HG03439 (cell line): ENCODE data around the gene METTL9.
"Not testable (repeated sequence)": the region's sequence is repeated elsewhere in the genome, so short reads cannot be mapped to it uniquely, and the experiment has no call there.

Experiments used
- ATAC-seq: cut with Tn5 transposase; IDR thresholded peaks from one replicate; pipeline ENCODE4 v1.9.1; 2021; ENCODE audit warnings: mild to moderate bottlenecking, moderate library complexity; ENCODE audit not compliant: unreplicated experiment

Gene METTL9

DNA sequence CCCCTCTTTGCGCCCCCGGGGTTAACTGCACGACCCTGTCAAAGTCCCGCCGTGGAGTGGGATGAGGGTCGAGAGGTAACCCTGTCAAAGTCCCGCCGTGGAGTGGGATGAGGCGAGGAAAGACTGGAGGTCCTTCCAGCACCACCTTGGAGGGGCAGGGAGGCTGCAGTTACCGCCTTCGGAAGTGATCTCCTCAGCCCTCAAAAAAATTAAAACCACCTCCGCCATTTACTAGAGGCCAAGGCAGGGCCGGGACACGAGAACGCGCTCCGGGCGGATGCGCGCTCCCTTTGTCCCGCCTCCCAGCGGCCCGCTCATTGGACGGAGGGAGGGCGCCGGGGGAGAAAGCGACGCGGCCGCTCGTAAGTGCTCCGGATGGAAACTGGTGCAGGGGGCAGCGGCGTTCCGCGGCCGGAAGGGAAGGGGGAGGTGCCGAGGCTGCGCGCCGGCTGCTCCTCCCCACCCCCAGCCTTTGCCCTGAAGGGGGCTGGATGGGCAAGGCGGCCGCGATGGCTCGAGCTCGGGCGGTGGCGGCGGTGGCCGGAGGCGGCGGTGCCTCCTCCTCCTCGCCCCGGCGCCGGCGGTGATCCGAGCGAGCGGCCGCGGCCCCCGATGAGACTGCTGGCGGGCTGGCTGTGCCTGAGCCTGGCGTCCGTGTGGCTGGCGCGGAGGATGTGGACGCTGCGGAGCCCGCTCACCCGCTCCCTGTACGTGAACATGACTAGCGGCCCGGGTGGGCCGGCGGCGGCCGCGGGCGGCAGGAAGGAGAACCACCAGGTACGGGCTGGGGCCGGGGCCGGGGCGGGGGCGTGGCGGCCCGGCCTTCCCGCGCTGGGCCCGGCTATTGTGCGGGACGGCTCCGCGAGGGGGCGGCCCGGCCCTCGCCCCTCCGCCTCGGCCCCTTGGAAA lies at the start of gene METTL9:
Gene METTL9, plus strand, starts transcription at position 456 of the 909 bp plus-strand sequence. Its CDS starts 157 bp downstream, at position 613.
- peak; percentile 90 for ATAC-seq

- ATAC-seq, result not testable (repeated sequence)
Measured at GRCh38 chr16:21549975-21550374, 49.4 kb upstream of the METTL9 start.

GRCh38 chr16:21550435-21550834 lies 48.9 kb upstream of the METTL9 start:
- not testable (repeated sequence) for ATAC-seq

DNA sequence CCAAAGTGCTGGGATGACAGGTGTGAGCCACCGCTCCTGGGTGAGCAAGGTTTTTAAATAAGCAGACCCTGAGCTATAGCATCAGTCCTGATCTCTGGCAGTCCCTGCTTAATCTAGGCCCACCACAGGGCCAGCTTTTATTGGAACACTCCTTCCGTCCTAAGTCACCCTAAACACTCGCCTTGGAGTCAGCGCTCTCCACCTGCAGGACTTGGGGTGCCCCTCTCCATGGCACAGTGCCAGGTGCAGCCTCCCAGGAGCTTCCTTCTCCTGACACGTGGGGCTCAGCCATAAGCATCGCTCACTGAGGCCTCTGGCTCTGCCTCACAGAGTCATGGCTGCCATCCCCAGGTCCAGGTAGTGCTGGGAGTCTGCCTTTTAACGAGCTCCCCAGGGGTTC lies 48.3 kb upstream of the METTL9 start:
- ATAC-seq, result not testable (repeated sequence)

DNA sequence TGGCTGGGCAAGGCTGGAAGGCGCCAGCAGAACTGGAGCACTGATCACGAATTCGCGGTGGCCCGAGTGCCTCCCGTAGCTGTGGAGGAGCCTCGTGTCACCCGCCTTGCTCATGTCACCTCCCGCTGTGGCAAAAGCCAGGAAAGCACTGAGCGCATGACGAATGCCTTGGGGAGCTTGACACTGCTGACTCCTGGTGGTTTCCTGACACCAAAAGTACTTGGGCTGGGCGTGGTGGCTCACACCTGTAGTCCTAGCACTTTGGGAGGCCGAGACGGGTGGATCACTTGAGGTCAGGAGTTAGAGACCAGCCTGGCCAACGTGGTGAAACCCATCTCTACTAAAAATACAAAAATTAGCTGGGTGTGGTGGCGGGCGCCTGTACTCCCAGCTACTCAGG lies 47.8 kb upstream of the METTL9 start:
- ATAC-seq, result not testable (repeated sequence)

DNA sequence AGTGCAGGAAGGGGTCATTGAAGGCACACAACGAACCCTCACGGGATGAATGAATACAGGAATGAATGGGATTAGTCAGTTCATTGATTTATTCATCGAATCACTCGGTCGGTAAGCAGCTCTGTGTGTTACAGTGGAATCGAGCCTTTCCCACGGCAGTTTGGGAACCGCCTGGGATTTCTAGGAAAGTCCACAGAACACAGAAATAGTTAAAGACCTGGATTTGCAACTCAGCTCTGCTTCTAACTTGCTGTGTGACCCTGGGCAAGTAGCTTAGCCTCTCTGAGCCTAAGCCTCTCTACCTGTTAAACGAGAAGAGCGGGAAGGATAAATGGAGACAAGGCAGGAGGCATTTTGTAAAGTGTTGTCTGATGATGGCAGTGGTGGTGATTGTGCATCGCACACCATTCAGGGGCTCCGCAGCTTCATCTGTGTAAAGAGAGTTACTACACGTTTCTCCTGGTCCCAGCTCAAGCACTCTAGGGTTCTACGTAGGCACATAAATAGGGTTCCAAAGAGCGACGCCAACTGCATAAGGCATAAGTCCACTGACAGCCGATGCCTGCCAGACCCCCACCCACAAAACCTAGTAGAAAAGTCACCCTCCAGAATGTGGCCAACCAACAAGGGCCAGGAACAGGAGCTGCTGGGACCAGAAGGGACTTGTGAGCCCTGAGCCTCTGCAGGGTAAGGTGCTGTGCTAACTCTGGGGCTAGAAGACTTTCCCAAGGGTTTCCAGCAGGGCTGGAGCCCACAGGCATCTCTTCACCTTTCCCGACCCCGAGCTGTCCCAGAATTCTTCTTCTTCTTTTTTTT lies 45.7 kb upstream of the METTL9 start:
- not testable (repeated sequence) for ATAC-seq

GRCh38 chr16:21554795-21555585 lies 44.4 kb upstream of the METTL9 start:
- peak; percentile 92 for ATAC-seq

- ATAC-seq, result not testable (repeated sequence)
Measured at GRCh38 chr16:21555621-21556020, 43.8 kb upstream of the METTL9 start.

- ATAC-seq, result not testable (repeated sequence)
Measured at GRCh38 chr16:21556026-21556595, 43.3 kb upstream of the METTL9 start.

DNA sequence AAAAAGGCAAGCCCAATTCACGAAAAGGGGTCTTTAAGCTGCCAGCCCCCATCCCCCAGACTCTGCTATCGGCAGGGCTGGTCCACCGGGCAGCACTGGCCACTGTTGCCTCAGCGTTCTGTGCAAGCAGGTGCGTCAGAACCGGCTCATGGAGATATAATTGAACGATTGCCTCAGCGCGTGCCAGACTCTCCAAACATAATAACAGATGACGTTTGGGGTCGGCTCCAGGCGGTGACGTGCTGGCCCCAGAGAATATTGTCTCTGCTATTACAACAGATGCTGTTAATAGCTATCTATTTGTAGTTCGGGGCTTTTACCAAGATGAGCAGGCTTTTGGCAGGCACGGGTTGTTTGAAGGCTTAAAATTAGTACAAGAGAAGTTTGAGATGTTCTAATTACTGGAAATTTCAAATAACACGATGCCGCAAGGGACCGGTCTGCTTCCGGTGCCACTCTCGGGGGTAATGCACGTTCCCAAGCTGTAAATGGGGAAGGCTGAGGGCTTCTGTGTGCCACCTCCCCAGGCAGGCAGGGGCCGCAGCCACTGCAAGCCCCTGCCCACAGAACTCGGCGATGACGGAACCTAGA lies 42.6 kb upstream of the METTL9 start:
- not testable (repeated sequence) for ATAC-seq

GRCh38 chr16:21560462-21560861 lies 38.9 kb upstream of the METTL9 start:
- ATAC-seq, result no peak

DNA sequence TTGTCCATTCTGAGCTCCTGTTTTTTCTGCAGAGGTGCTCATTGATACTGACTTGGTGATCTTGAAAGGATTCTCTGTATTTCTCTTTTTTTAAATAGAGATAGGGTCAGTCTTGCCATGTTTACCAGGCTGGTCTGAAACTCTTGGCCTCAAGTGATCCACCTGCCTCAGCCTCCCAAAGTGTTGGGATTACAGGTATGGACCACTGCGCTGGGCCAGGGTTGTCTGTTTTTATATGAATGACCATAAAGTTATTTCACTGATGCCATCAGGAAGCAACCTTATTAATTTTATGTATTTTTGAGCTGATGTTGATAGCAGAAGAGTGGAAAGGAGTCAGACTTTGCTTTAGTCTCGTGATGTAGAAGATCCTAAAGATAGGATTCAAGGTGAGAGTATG lies 35.7 kb upstream of the METTL9 start:
- ATAC-seq, result no peak

DNA sequence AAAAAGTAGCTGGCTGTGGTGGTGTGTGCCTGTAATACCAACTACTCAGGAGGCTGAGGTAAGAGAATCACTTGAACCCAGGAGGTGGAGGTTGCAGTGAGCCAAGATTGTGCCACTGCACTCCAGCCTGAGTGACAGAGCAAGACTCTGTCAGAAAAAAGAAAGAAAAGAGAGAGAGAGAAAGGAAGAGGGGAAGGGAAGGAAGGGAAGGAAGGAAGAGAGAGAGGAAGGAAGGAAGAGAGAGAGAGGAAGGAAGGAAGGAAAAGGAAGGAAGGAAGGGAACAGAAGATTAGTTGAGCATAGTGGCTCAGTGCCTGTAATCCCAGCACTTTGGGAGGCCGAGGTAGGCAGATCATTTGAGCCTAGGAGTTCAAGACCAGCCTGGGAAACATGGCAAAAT lies 35.0 kb upstream of the METTL9 start:
- ATAC-seq, result not testable (repeated sequence)

GRCh38 chr16:21565507-21565860 lies 33.9 kb upstream of the METTL9 start:
- ATAC-seq, result no peak

- no peak for ATAC-seq
Measured at GRCh38 chr16:21565861-21566669, 33.3 kb upstream of the METTL9 start.

DNA sequence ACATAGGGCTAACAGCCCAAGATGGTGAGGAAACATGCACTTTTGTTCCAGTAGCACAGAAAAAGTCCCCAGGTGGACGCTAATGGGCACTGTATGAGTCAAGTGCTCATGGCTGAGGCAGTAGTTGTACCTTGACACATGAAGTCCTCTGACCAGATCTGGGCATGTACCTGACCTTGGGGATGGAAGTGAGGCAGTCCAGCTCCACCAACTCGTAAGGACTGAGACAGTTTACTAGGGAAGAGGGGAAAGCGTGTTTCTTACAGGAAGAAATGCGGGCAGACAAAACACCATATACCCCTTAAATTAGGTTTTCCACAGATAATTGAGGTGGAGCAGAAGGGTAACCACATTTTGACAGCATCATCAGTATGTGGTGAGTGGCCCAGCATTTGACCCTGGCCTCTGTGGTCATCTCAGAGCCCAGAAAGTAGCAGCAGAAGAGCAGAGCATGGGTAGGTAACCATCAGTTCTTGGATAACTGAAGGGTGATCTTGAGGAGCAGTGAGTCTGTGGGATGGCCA lies 32.4 kb upstream of the METTL9 start:
- ATAC-seq, result no peak

GRCh38 chr16:21567496-21567895 lies 31.9 kb upstream of the METTL9 start:
- not testable (repeated sequence) for ATAC-seq

DNA sequence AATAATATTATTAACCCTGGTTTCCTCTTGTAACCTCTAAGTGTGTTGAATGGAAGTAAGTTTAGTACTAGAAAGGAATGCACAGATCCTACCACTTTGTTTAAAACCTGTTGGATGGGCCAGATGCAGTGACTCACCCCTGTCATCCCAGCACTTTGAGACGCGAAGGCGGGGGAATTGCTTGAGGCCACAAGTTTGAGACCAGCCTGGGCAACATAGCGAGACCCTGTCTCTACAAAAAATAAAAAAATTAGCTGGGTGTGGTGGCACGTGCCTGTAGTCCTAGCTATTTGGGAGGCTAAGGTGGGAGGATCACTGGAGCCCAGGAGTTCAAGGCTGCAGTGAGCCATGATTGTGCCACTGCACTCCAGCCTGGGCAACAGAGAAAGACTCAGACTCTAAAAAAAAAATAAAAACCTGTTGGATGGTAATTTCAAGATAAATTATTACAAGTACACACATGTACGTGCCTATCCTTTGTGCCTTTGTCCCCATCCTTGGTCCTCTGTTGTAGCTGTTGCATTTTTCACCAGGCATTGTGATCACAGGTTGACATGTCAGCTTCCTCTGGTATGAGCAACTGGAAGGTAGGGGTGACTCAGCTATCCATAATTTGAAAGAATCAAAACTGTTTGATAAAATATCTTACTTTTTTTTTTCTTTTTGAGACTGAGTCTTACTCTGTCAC lies 30.7 kb upstream of the METTL9 start:
- no peak for ATAC-seq

DNA sequence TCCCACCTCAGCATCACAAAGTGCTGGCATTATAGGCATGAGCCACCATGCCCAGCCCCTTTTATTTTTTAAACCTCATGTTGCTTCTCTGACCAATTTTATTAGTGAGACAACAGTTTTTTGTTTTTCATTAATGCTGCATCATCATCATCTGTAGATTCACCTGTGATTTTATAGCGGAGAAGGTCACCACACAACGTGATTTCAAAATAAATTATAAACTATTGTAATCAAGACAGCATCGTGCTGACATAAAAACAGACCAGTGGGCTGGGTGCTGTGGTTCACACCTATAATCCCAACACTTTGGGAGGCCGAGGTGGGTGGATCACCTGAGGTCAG lies 28.7 kb upstream of the METTL9 start:
- no peak for ATAC-seq
